ENCODE data around the gene SEMA6A. TPM values are rescaled to one million over a fixed set of nuclear protein-coding genes. Genes with fewer than 3 reads are reported as not detected.

SEMA6A gene
- total RNA-seq, 3 donors from 2014 or later = 33.9 to 40.3 (median 35.6) TPM

DNA sequence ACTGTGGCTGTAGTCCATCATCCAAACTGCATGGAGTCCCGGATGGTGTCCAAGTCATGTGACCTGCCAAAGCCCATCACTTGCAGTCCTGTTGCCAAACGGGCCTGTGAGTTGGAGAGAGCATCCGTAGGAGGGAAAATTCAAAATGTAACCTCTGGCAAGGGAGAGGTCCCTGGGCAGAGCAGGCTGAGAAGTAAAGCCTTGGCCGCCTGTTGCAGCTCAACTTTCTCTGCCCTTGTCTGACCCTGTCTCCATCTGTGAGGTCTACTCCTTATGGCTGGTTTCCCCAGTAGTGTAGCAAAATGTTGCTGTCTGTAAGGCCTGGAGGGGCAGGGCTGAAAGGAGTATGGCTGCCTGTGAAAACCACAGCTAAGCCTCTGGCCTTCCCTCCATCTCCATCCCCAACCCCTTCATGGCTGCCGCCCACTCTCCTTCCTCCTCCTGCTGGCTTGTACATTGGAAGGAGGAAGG lies 163.5 kb downstream of the SEMA6A start:
- intact Hi-C loops (cut with DNase I; ENCODE audit: low total_unique reads) = no loop called here
- H3K27ac ChIP-seq = no peak overlapping the region
- H3K4me1 ChIP-seq = no peaks in the 10 kb centered on the region
- no peaks in the 10 kb centered on the region for H3K36me3 ChIP-seq
- DNase-seq (ENCODE audit: low spot score in 2 of 2) = no peak
- no peaks in the 10 kb centered on the region for H3K27me3 ChIP-seq
- H3K4me3 ChIP-seq = no peak overlapping the region
- TF ChIP-seq, protein P1, sequence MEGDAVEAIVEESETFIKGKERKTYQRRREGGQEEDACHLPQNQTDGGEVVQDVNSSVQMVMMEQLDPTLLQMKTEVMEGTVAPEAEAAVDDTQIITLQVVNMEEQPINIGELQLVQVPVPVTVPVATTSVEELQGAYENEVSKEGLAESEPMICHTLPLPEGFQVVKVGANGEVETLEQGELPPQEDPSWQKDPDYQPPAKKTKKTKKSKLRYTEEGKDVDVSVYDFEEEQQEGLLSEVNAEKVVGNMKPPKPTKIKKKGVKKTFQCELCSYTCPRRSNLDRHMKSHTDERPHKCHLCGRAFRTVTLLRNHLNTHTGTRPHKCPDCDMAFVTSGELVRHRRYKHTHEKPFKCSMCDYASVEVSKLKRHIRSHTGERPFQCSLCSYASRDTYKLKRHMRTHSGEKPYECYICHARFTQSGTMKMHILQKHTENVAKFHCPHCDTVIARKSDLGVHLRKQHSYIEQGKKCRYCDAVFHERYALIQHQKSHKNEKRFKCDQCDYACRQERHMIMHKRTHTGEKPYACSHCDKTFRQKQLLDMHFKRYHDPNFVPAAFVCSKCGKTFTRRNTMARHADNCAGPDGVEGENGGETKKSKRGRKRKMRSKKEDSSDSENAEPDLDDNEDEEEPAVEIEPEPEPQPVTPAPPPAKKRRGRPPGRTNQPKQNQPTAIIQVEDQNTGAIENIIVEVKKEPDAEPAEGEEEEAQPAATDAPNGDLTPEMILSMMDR (IDR thresholded peaks at IDR 0.05) = no peak
- TF ChIP-seq POLR2A (IDR thresholded peaks at IDR 0.05) (no peak), POLR2AphosphoS5 (IDR thresholded peaks at IDR 0.05) (no peak)
- H3K9me3 ChIP-seq = no peaks in the 10 kb centered on the region

- DNase-seq (ENCODE audit: low spot score in 2 of 2) = no peak
- Histone ChIP-seq H3K27me3 (no peaks in the 10 kb centered on the region), H3K4me1 (no peaks in the 10 kb centered on the region), H3K27ac (no peak overlapping the region), H3K9me3 (no peaks in the 10 kb centered on the region), H3K4me3 (no peak overlapping the region), H3K36me3 (no peaks in the 10 kb centered on the region)
- TF ChIP-seq POLR2A (IDR thresholded peaks at IDR 0.05) (no peak), POLR2AphosphoS5 (IDR thresholded peaks at IDR 0.05) (no peak)
- TF ChIP-seq, protein P1 (IDR thresholded peaks at IDR 0.05) = no peak
- intact Hi-C loops (cut with DNase I; ENCODE audit: low total_unique reads) = no loop called here
These were observed 164.2 kb downstream of the SEMA6A start for GRCh38 chr5:116410336-116410890.

DNA sequence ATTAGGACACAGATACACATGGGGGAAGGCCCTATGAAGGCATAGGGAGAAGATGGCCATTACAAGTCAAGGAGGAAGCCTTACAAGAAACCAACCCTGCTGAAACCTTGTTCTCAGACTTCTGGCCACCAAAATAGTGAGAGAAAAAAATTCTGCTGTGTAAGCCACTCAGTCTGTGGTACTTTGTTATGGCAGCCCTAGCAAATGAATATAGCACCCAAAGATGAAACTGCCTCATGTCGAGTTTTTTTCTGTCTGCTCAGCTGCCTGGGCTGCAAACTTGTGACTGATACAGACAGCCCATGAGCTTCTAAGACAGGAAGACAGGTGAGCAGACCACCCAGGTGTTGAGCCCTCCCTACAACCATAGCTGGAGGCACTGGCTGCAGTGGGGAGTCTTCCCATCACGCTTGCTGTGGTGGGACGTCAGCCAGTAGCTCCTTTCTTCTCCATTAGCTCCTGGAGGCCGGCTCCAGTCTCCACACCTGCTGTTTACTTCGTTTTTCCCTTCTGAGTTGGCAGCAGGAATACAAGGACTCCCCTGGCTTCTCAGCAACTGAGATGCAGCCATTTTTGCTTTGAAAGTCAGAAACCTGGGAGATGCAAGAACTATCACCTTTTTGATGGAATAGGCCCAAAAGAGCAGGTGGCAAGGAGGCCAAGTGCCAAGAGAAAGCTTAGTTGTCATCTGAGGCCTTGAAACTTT lies 164.9 kb downstream of the SEMA6A start:
- H3K27me3 ChIP-seq = no peaks in the 10 kb centered on the region
- no peak overlapping the region for H3K4me3 ChIP-seq
- no peak overlapping the region for H3K27ac ChIP-seq
- no peak for TF ChIP-seq POLR2A (IDR thresholded peaks at IDR 0.05)
- TF ChIP-seq, protein P1 (IDR thresholded peaks at IDR 0.05) = no peak
- H3K4me1 ChIP-seq = no peaks in the 10 kb centered on the region
- H3K36me3 ChIP-seq = no peaks in the 10 kb centered on the region
- intact Hi-C loops (cut with DNase I; ENCODE audit: low total_unique reads) = no loop called here
- no peak for DNase-seq (ENCODE audit: low spot score in 2 of 2)
- no peaks in the 10 kb centered on the region for H3K9me3 ChIP-seq

GRCh38 chr5:116406306-116407041 lies 168.1 kb downstream of the SEMA6A start:
- no peaks in the 10 kb centered on the region for H3K27me3 ChIP-seq
- TF ChIP-seq, protein P1 (IDR thresholded peaks at IDR 0.05) = no peak
- TF ChIP-seq POLR2A (IDR thresholded peaks at IDR 0.05) (no peak), POLR2AphosphoS5 (IDR thresholded peaks at IDR 0.05) (no peak)
- intact Hi-C loops (cut with DNase I; ENCODE audit: low total_unique reads) = no loop called here
- H3K4me3 ChIP-seq = no peak overlapping the region
- no peak overlapping the region for H3K27ac ChIP-seq
- no peaks in the 10 kb centered on the region for H3K36me3 ChIP-seq
- H3K9me3 ChIP-seq = no peaks in the 10 kb centered on the region
- no peak for DNase-seq (ENCODE audit: low spot score in 2 of 2)
- H3K4me1 ChIP-seq = no peaks in the 10 kb centered on the region

- intact Hi-C loops (cut with DNase I; ENCODE audit: low total_unique reads) = no loop called here
- H3K4me3 ChIP-seq = no peak overlapping the region
- no peak for DNase-seq (ENCODE audit: low spot score in 2 of 2)
These were observed 169.8 kb downstream of the SEMA6A start for GRCh38 chr5:116404792-116405191.

More at GRCh38 chr5:116404792-116405191, 169.8 kb downstream of the SEMA6A start:
- H3K4me1 ChIP-seq = no peaks in the 10 kb centered on the region
- H3K36me3 ChIP-seq = no peaks in the 10 kb centered on the region
- TF ChIP-seq POLR2A (IDR thresholded peaks at IDR 0.05) (no peak), POLR2AphosphoS5 (IDR thresholded peaks at IDR 0.05) (no peak)
- TF ChIP-seq, protein P1 (IDR thresholded peaks at IDR 0.05) = no peak
- no peaks in the 10 kb centered on the region for H3K9me3 ChIP-seq
- no peak overlapping the region for H3K27ac ChIP-seq
- no peaks in the 10 kb centered on the region for H3K27me3 ChIP-seq

Data from breast epithelium (tissue), 4 donors.